ENCODE results near the gene TTC16.

DNA sequence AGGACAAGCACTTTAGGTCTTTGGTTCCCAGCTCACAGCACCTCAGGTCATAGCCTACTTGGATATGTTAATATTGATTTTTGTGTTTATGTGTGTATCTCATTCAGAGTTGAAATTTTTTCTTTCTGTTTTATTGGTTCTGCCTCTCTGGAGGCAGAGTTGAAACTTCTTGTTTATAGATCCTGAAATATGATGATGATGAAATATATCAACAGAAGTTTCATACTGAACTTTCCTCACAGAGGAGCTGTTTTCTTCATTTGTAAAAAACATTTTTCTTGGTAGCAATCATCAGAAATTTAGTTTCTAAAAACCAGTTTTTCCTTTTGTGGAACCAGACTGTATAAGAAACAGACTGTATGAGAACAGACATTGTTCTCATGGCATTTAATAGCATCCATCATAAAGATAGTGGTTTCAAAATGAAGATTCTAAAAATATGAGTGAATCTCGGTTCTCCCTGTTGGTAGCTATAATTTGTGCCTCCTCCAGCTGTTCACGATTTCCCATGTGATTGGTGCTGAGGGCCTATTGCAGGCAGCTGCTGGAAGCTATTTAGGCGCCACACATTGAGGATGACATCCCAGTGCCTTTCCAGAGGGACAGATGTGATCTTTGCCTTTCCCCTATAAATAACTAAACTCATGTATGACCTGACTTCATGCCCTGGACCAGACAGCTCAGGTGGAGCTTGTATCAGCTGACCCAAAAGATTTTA lies 48.6 kb upstream of the TTC16 start:
- TF ChIP-seq, protein P1, sequence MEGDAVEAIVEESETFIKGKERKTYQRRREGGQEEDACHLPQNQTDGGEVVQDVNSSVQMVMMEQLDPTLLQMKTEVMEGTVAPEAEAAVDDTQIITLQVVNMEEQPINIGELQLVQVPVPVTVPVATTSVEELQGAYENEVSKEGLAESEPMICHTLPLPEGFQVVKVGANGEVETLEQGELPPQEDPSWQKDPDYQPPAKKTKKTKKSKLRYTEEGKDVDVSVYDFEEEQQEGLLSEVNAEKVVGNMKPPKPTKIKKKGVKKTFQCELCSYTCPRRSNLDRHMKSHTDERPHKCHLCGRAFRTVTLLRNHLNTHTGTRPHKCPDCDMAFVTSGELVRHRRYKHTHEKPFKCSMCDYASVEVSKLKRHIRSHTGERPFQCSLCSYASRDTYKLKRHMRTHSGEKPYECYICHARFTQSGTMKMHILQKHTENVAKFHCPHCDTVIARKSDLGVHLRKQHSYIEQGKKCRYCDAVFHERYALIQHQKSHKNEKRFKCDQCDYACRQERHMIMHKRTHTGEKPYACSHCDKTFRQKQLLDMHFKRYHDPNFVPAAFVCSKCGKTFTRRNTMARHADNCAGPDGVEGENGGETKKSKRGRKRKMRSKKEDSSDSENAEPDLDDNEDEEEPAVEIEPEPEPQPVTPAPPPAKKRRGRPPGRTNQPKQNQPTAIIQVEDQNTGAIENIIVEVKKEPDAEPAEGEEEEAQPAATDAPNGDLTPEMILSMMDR (IDR thresholded peaks at IDR 0.05; ENCODE audit: low read depth, low read length, missing input control) = no peak
- TF ChIP-seq GABPA (IDR thresholded peaks at IDR 0.05 in 1 of 2, conservative IDR thresholded peaks at IDR 0.05 in 1 of 2) = no peak
- TF ChIP-seq, protein P2, sequence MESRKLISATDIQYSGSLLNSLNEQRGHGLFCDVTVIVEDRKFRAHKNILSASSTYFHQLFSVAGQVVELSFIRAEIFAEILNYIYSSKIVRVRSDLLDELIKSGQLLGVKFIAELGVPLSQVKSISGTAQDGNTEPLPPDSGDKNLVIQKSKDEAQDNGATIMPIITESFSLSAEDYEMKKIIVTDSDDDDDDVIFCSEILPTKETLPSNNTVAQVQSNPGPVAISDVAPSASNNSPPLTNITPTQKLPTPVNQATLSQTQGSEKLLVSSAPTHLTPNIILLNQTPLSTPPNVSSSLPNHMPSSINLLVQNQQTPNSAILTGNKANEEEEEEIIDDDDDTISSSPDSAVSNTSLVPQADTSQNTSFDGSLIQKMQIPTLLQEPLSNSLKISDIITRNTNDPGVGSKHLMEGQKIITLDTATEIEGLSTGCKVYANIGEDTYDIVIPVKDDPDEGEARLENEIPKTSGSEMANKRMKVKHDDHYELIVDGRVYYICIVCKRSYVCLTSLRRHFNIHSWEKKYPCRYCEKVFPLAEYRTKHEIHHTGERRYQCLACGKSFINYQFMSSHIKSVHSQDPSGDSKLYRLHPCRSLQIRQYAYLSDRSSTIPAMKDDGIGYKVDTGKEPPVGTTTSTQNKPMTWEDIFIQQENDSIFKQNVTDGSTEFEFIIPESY (IDR thresholded peaks at IDR 0.05) = no peak
